Immature natural killer cell (primary cell): ENCODE data around the gene CLN3. TPM values are rescaled to one million over a fixed set of nuclear protein-coding genes. Genes with fewer than 3 reads are reported as not detected.
"Not testable (repeated sequence)": the region's sequence is repeated elsewhere in the genome, so short reads cannot be mapped to it uniquely, and the experiment has no call there.

Experiments used
- DNase-seq, 3 donors: peaks; one replicate each; pipeline ENCODE4 v3.0.0; 2022; ENCODE audit warnings: mixed read lengths in 1 of 3
- H3K27ac Mint-ChIP-seq, 6 donors: one replicate each; pipeline ENCODE4 v1.8.0; 2020; ENCODE audit warnings: mixed read lengths in 6 of 6, mild to moderate bottlenecking in 5 of 6, inconsistent platforms in 4 of 6, moderate library complexity in 3 of 6
- H3K27me3 Mint-ChIP-seq, 3 donors: one replicate each; pipeline ENCODE4 v1.8.0; 2020 to 2021; ENCODE audit warnings: low read depth in 3 of 3, mild to moderate bottlenecking in 3 of 3, mixed read lengths in 3 of 3, moderate library complexity in 3 of 3, inconsistent platforms in 1 of 3
- H3K36me3 Mint-ChIP-seq, 3 donors: one replicate each; pipeline ENCODE4 v1.8.0; 2020; ENCODE audit warnings: mixed read lengths in 3 of 3, inconsistent platforms in 2 of 3, mild to moderate bottlenecking in 2 of 3
- H3K4me1 Mint-ChIP-seq, 2 donors: one replicate each; pipeline ENCODE4 v1.8.0; 2020; ENCODE audit warnings: inconsistent platforms in 2 of 2, mild to moderate bottlenecking in 2 of 2, mixed read lengths in 2 of 2, moderate library complexity in 1 of 2
- H3K4me3 Mint-ChIP-seq, 5 donors: one replicate each; pipeline ENCODE4 v1.8.0; 2020; ENCODE audit warnings: mild to moderate bottlenecking in 5 of 5, mixed read lengths in 5 of 5, inconsistent platforms in 3 of 5, moderate library complexity in 3 of 5
- H3K9me3 Mint-ChIP-seq, 6 donors: one replicate each; pipeline ENCODE4 v1.8.0; 2020; ENCODE audit warnings: mild to moderate bottlenecking in 6 of 6, mixed read lengths in 6 of 6, inconsistent platforms in 4 of 6, moderate library complexity in 3 of 6
- polyA plus RNA-seq, 3 donors: library from polyadenylated mRNA; unstranded; fragments of 300-500 nt; fragmentation: Illumina TruSeq; gene quantifications; one replicate each; pipeline ENCODE4 v1.2.3, GENCODE V29; 2021

CLN3 gene
- polyA plus RNA-seq, 3 donors from 2014 or later, result 18.8 to 52.2 (median 32.2) TPM

DNA sequence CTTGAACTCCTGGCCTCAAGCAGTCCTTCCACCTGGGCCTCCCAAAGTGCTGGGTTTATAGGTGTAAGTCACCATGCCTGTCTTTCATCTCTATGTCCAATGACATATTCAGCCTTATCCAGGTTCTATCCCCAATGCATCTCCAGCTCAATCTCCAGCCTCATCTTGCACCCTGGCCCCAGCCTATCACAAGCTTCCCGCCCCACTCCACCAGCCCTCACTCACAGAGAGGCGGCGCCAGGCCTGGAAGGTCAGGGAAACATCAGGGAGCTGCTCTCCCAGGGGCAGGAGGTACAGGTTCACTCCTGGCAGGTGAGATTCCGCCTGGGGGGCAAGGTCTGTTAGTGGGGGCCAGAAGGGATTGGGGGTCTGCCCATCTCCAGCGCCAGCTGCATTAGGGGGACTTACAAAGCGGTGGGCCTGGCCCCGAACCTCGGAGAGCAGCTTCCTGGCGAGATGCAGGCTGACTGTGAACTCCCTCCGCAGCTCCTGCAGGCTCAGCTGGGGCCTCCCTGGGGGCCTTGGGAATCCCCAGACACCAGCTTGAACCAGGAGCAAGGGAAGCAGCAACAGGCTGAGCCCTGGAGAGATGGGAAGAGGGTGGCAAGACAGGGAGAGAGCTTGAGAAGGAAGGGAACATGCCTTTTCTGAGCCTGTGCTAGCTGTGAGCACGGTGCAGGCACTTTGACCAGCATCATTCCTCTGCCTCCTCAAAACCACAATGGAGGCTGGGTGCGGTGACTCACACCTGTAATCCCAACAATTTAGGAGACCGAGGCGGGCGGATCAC lies 11.8 kb upstream of the CLN3 start:
- H3K27ac Mint-ChIP-seq, result peak overlapping the region in 1 of 6 donors; percentile 46
- H3K4me3 Mint-ChIP-seq, result no peak overlapping the region
- H3K27me3 Mint-ChIP-seq, result peaks cover 0 to 5% (median 0%) of the 10 kb centered on the region in 3 donors
- H3K9me3 Mint-ChIP-seq, result no peaks in the 10 kb centered on the region
- peaks cover 0 to 5% (median 0%) of the 10 kb centered on the region in 3 donors for H3K36me3 Mint-ChIP-seq
- H3K4me1 Mint-ChIP-seq, result peaks cover 18 to 30% of the 10 kb centered on the region in 2 donors
- no peak for DNase-seq

GRCh38 chr16:28502290-28502689 lies 10.4 kb upstream of the CLN3 start:
- no peaks in the 10 kb centered on the region for H3K9me3 Mint-ChIP-seq
- H3K27me3 Mint-ChIP-seq, result peaks cover 0 to 5% (median 0%) of the 10 kb centered on the region in 3 donors
- H3K4me1 Mint-ChIP-seq, result peaks cover 16 to 24% of the 10 kb centered on the region in 2 donors
- peaks cover 2 to 11% (median 4%) of the 10 kb centered on the region in 3 donors for H3K36me3 Mint-ChIP-seq
- no peak for DNase-seq
- H3K4me3 Mint-ChIP-seq, result no peak overlapping the region
- no peak overlapping the region for H3K27ac Mint-ChIP-seq

- Mint-ChIP-seq H3K9me3 (no peaks in the 10 kb centered on the region), H3K4me1 (peaks cover 23 to 30% of the 10 kb centered on the region in 2 donors)
Measured at GRCh38 chr16:28501258-28502232, 9.7 kb upstream of the CLN3 start.

DNA sequence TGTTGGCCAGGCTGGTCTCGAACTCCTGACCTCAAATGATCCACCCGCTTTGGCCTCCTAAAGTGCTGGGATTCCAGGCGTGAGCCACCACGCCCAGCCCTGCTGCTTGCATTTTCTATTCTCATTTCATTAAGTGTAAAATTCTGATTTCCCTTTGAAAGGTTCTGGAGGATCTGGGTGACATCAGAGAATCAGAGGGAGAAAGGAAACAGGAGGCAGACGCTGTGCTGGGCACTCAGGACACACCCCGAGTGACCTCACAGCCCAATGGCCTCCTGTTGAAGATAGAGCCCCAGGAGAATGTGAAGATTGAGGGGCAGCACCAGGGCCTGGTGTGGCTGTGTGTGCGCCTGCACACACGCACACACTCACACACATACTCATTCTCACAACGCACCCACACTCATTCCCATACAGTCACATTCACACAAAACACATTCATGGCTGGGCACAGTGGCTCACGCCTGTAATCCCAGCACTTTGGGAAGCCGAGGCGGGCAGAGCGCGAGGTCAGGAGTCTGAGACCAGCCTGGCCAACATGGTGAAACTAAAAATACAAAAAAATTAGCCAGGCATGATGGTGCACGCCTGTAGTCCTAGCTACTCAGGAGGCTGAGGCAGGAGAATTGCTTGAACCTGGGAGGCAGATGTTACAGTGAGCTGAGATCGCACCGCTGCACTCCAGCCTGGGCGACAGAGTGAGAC lies 8.8 kb upstream of the CLN3 start:
- H3K4me1 Mint-ChIP-seq, result peaks cover 33 to 35% of the 10 kb centered on the region in 2 donors

More at GRCh38 chr16:28501258-28502232, 9.7 kb upstream of the CLN3 start:
- no peak for DNase-seq
- Mint-ChIP-seq H3K36me3 (peaks cover 6 to 17% (median 11%) of the 10 kb centered on the region in 3 donors), H3K27ac (no peak overlapping the region), H3K27me3 (peaks cover 0 to 6% (median 0%) of the 10 kb centered on the region in 3 donors), H3K4me3 (no peak overlapping the region)

DNA sequence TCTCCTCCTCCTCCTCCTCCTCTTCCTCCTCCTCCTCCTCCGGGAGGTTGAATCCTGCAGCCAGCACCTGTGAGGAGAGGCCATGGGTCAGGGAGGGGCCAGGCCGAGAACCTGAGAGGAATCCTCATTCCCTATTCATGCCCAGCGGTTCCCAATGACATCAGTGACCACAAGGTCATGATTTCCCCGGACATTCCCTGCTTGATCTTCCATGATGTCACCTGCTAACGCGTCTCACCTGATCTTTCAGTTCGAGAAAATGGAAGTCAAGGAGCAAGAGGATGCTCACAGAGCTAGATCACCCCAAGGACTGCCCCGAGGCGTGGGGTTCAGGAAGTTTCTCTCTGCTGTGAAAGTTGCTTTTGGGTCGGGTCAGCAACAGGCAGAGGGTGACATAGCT lies 8.0 kb upstream of the CLN3 start:
- peaks cover 40 to 43% of the 10 kb centered on the region in 2 donors for H3K4me1 Mint-ChIP-seq
- no peak for DNase-seq
- peaks cover 12 to 25% (median 24%) of the 10 kb centered on the region in 3 donors for H3K36me3 Mint-ChIP-seq
- H3K4me3 Mint-ChIP-seq, result peak overlapping the region in 2 of 5 donors; percentile 29 to 35
- H3K9me3 Mint-ChIP-seq, result no peaks in the 10 kb centered on the region
- H3K27me3 Mint-ChIP-seq, result peaks cover 0 to 8% (median 6%) of the 10 kb centered on the region in 3 donors
- peak overlapping the region in 2 of 6 donors; percentile 57 to 70 for H3K27ac Mint-ChIP-seq

More for the DNA sequence above, 8.8 kb upstream of the CLN3 start:
- not testable (repeated sequence) for H3K27me3 Mint-ChIP-seq, H3K4me3 Mint-ChIP-seq, H3K9me3 Mint-ChIP-seq, DNase-seq
- Mint-ChIP-seq H3K27ac (peak overlapping the region in 2 of 6 donors; percentile 69 to 79), H3K36me3 (peaks cover 12 to 22% (median 17%) of the 10 kb centered on the region in 3 donors)

DNA sequence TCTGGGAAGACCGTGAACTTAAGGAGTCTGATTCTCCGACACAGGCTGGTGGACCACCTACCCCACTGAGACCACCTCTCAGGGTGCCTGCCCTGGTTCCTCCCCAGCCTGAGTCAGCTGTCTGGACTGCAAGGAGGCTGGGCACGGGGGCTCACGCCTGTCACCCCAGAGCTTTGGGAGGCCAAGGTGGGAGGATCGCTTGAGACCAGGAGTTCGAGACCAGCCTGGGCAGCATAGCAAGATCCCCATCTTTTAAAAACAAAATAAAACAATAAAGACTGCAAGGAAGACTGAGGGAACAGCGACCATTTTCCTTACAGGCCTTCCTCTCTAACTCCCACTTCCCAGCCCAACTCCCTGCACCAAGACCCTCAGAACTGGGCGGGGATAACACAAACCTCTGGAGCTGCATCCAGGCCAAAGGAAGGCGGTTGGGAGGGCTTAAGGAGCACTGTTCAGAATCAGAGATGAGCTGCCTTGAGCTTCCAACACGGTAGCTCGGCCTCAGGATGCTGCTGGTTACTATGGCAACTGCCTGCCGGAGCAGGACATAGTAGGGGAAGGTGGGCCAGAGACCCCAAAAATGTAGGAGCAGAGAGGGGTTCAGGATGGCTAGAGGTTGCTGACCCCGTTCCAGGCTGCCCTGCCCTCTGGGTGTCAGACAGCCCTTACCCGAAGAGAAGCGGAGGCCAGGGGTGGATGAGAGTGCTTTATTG lies 7.0 kb upstream of the CLN3 start:
- Mint-ChIP-seq H3K4me3 (peak overlapping the region in 3 of 5 donors; percentile 1 to 29 (median 17)), H3K36me3 (peaks cover 12 to 25% (median 24%) of the 10 kb centered on the region in 3 donors), H3K9me3 (no peaks in the 10 kb centered on the region), H3K27me3 (peaks cover 2 to 16% (median 10%) of the 10 kb centered on the region in 3 donors), H3K27ac (peak overlapping the region; percentile 7 to 78 (median 59)), H3K4me1 (peaks cover 51 to 53% of the 10 kb centered on the region in 2 donors)
- DNase-seq, result no peak

DNA sequence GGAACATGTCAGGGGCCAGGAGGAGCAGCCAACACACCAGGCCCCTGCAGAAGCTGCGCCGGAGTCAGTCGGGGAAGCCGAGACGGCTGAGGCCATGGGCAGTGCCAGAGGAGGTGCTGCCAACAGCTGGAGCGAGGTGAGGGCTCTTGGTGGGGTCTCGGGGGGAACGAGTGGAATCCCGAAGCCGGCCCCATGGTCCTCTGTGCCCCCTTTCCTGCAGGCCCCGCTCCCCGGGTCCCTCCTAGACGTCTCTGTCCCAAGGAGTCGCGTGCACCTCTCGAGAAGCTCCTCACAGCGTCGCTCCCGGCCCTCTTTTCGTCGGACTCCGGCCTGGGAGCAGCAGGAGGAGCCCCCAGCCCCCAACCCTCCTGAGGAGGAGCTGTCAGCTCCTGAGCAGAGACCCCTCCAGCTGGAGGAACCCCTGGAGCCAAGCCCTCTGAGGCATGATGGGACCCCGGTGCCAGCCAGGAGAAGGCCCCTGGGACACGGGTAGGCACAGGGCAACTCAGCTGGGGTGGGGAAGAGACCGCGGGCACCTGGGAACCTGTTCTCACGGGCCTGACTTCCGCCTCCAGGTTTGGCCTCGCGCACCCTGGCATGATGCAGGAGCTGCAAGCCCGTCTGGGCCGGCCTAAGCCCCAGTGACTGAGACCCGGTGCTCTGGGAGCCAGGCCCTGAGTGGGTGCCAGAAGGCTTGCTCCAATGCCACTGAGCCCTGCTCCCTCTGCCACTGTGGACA lies 6.2 kb upstream of the CLN3 start:
- Mint-ChIP-seq H3K27me3 (peaks cover 5 to 22% (median 13%) of the 10 kb centered on the region in 3 donors), H3K36me3 (peaks cover 12 to 25% (median 24%) of the 10 kb centered on the region in 3 donors), H3K9me3 (no peaks in the 10 kb centered on the region), H3K4me3 (peak overlapping the region; percentile 65 to 98 (median 97)), H3K4me1 (peaks cover 59 to 61% of the 10 kb centered on the region in 2 donors), H3K27ac (peak overlapping the region in 5 of 6 donors; percentile 98 to 100 (median 99))
- DNase-seq, result no peak

DNA sequence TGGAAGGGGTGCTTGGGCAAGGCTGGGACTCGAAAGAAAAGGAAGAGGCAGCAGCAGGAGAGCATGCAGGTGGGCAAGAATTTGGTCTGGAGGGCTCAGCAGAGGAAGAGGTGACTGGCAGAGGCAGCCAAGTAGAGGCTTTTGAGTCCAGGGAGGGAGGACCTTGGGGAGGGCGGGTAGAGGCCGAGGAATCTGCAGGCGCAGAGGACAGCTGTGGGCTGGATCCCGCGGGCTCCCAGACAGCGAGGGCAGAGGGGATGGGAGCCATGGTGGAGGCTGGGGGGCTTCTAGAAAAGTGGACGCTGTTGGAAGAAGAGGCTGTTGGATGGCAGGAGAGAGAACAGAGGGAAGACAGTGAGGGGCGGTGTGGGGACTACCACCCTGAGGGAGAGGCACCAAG lies 5.5 kb upstream of the CLN3 start:
- peaks cover 5 to 22% (median 13%) of the 10 kb centered on the region in 3 donors for H3K27me3 Mint-ChIP-seq
- peaks cover 63 to 65% of the 10 kb centered on the region in 2 donors for H3K4me1 Mint-ChIP-seq
- peak overlapping the region; percentile 98 to 100 (median 99) for H3K27ac Mint-ChIP-seq
- H3K9me3 Mint-ChIP-seq, result no peaks in the 10 kb centered on the region
- H3K36me3 Mint-ChIP-seq, result peaks cover 12 to 25% (median 24%) of the 10 kb centered on the region in 3 donors
- H3K4me3 Mint-ChIP-seq, result peak overlapping the region; percentile 91 to 98 (median 98)
- DNase-seq, result no peak

GRCh38 chr16:28496844-28497243 lies 5.0 kb upstream of the CLN3 start:
- Mint-ChIP-seq H3K9me3 (no peaks in the 10 kb centered on the region), H3K27me3 (peaks cover 7 to 24% (median 18%) of the 10 kb centered on the region in 3 donors), H3K27ac (peak overlapping the region; percentile 98 to 100 (median 99)), H3K36me3 (peaks cover 12 to 25% (median 24%) of the 10 kb centered on the region in 3 donors), H3K4me1 (peaks cover 69 to 70% of the 10 kb centered on the region in 2 donors), H3K4me3 (peak overlapping the region; percentile 91 to 98 (median 98))
- no peak for DNase-seq

DNA sequence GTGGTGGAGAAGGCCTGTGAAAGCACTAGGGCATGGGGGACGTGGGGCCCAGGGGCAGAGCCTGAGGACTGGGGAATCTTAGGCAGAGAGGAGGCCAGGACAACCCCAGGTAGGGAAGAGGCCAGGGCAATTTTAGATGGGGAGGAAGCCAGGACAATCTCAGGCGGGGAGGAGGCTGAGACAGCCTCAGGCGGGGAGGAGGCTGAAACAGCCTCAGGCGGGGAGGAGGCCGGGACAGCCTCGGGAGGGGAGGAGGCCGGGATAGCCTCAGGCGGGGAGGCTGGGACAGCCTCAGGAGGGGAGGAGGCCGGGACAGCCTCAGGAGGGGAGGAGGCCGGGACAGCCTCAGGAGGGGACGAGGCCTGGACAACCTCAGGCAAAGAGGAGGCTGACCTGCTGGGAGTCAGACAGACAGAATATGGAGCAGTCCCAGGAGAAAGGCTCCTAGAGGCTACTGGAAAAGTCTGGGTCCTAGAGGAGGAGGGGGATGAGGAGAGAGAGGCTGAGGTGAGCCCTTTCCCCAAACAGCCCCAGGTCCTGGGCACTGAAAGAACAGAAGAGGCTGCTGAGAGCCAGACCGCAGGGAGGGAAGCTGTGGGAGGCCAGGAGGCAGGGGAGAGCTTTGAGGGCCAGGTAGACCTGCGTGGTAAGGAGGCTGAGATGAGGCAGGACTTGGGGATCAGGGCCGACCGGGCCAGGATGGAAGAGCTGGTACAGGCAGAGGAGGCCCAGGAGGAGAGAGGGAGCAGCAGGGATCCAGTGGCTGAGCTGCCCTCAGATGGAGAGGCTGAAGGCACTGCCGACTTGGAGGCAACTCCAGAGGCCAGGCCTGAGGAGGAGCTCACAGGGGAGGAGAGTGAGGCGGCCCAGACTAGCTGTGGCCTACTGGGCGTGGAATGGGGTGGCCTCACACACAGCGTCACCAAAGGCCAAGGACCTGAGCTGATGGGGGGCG lies 4.2 kb upstream of the CLN3 start:
- Mint-ChIP-seq H3K27ac (peak overlapping the region; percentile 98 to 100 (median 99)), H3K36me3 (peaks cover 12 to 25% (median 24%) of the 10 kb centered on the region in 3 donors), H3K4me1 (peaks cover 76 to 77% of the 10 kb centered on the region in 2 donors), H3K27me3 (peaks cover 7 to 24% (median 21%) of the 10 kb centered on the region in 3 donors), H3K4me3 (peak overlapping the region; percentile 91 to 98 (median 98)), H3K9me3 (no peaks in the 10 kb centered on the region)
- no peak for DNase-seq
